K562 (cell line): Measurements from ENCODE around the gene HEATR9. TPM values are rescaled to one million over a fixed set of nuclear protein-coding genes. Genes with fewer than 3 reads are reported as not detected.

ENCODE experiments used
- ARNT ChIP-seq, 2 experiments: fragments of 450-650 bp; IDR thresholded peaks; 2 replicates each; pipeline ENCODE4 v1.6.1; 2016; ENCODE audit warnings: mild to moderate bottlenecking in 1 of 2
- CHD4 ChIP-seq: fragments of 200-600 bp; sonication (generic); IDR thresholded peaks from 3 replicates; pipeline ENCODE4 v1.6.1; 2012; ENCODE audit warnings: low read depth, mild to moderate bottlenecking, mixed read lengths, low read length, inconsistent platforms; ENCODE audit not compliant: insufficient read depth, insufficient replicate concordance, poor library complexity, severe bottlenecking
- CUX1 ChIP-seq: fragments of 200-800 bp; sonication (Bioruptor generic); IDR thresholded peaks from 2 replicates; pipeline ENCODE4 v1.6.1; 2016; ENCODE audit warnings: missing genetic modification characterization, missing compliant biosample characterization
- DIDO1 ChIP-seq: fragments of 450-650 bp; IDR thresholded peaks from 2 replicates; pipeline ENCODE4 v1.6.1; 2016; ENCODE audit warnings: low read depth, missing biosample characterization, missing genetic modification characterization
- GTF2A2 ChIP-seq: IDR thresholded peaks from 2 replicates; pipeline ENCODE4 v1.6.1; 2016; ENCODE audit warnings: mild to moderate bottlenecking, missing genetic modification characterization, missing compliant biosample characterization
- GTF2F1 ChIP-seq: IDR thresholded peaks from 2 replicates; pipeline ENCODE4 v1.6.1; 2011; ENCODE audit warnings: low read depth, low read length, improper control_type of control experiment
- MTA3 ChIP-seq: fragments of 450-650 bp; formaldehyde crosslinking; IDR thresholded peaks from 2 replicates; pipeline ENCODE4 v1.6.1; 2017; ENCODE audit warnings: mild to moderate bottlenecking, borderline replicate concordance
- MXI1 ChIP-seq: IDR thresholded peaks from 2 replicates; pipeline ENCODE4 v1.6.1; 2011; ENCODE audit warnings: low read depth, mild to moderate bottlenecking, improper control_type of control experiment, low read length
- RBBP5 ChIP-seq: fragments of 200-600 bp; sonication (generic); IDR thresholded peaks from 2 replicates; pipeline ENCODE4 v1.6.1; 2012; ENCODE audit warnings: borderline replicate concordance, mild to moderate bottlenecking, low read length, control low read depth, inconsistent platforms; ENCODE audit not compliant: insufficient read depth, poor library complexity, severe bottlenecking
- ZNF146 ChIP-seq: IDR thresholded peaks from one replicate; pipeline ENCODE4 v1.6.1; 2018; ENCODE audit warnings: missing compliant biosample characterization; ENCODE audit not compliant: unreplicated experiment
- ZNF780A ChIP-seq: fragments of 250-450 bp; sonication (Bioruptor Pico); IDR thresholded peaks from 2 replicates; pipeline ENCODE4 v1.5.0; 2021; ENCODE audit warnings: mild to moderate bottlenecking
- polyA plus RNA-seq, 8 experiments: library from polyadenylated mRNA; depleted of rRNA in 4 of 8; stranded (reverse) in 5 of 8; unstranded in 3 of 8; fragments of >200 nt; fragmentation: Nextera tagmentation in 2 of 8; fragmentation: Illumina TruSeq in 1 of 8; extraction: Ambion mirVana in 2 of 8; extraction: Trizol in 1 of 8; gene quantifications; 2 replicates each; pipeline versions ENCODE4 v1.2.1 to v1.2.3, GENCODE V29; 2011 to 2014; ENCODE audit warnings: inconsistent platforms in 1 of 8, missing spikeins in 1 of 8
- total RNA-seq, 7 experiments: library from RNA; depleted of rRNA in 6 of 7; stranded (reverse); fragments of >200 nt in 6 of 7; fragmentation: Illumina TruSeq in 2 of 7; extraction: Trizol in 2 of 7; gene quantifications; 2 replicates each; pipeline versions ENCODE4 v1.2.1 to v1.2.3, GENCODE V29; 2011 to 2021; ENCODE audit warnings: low replicate concordance in 1 of 7
- TF ChIP-seq, protein P1 (sequence below): fragments of 250-450 bp; sonication (Bioruptor Pico); IDR thresholded peaks from 2 replicates; pipeline ENCODE4 v1.5.0; 2021; ENCODE audit warnings: mild to moderate bottlenecking, moderate library complexity
- TF ChIP-seq, protein P2 (sequence below), 2 experiments: fragments of 450-650 bp; IDR thresholded peaks; 2 replicates each; pipeline ENCODE4 v1.6.1; 2016
- TF ChIP-seq, protein P3 (sequence below): fragments of 450-650 bp; IDR thresholded peaks from 2 replicates; pipeline ENCODE4 v1.6.1; 2016; ENCODE audit warnings: missing biosample characterization, missing genetic modification characterization

The HEATR9 gene
- total and polyA plus RNA-seq, 9 of the 15 experiments (the other 6 are each of a cell fraction or from before 2014, with no cell fraction given), result not detected

DNA sequence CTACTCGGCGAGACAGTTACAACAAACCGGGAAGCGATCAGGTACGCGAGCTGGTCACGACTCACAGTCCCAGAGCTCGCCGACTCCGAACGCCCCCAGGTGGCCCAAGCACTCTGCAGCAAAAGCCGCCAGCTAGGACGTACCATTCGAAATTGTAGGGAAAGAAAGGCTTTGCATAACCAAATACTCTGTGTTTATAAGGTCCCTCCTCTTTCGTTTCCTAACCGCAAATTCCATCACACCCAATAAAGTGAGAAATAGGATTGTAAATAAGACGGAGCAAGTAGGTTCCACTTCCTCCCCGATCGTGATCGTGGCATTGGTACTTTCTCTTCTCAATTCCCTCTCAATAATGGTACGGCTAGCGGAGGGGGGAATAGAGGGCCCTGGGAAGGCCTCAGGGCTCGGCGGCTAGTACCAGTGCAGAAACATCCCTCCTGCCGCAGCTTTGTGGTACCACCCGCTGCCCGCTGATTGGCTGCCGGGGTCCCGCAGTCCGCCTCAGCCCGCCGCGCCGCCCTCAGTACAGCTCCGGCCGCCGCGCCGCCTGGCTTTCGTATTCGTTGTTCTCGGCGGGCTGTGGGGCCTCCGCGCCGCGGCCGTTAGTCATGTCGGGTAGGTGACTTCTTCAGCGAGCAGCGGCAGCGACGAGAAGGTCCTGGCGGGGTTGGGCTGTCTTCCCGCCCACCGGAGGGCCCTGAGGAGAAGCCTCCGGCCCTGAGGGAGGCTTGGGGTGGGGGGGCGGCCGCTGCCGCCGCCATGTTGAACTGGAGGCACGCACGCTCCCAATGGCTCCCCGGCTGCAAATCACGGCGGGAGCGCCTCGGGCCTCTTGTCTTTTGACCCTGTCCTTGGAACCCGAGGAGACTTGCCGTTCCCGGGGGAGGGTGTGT, 59.5 kb downstream of the HEATR9 start, which contains the start of gene TAF15 (continued):
- no peak for TF ChIP-seq CUX1 (CRISPR knock-in tag)
- TF ChIP-seq ZNF146, result no peak
- TF ChIP-seq, protein P1, sequence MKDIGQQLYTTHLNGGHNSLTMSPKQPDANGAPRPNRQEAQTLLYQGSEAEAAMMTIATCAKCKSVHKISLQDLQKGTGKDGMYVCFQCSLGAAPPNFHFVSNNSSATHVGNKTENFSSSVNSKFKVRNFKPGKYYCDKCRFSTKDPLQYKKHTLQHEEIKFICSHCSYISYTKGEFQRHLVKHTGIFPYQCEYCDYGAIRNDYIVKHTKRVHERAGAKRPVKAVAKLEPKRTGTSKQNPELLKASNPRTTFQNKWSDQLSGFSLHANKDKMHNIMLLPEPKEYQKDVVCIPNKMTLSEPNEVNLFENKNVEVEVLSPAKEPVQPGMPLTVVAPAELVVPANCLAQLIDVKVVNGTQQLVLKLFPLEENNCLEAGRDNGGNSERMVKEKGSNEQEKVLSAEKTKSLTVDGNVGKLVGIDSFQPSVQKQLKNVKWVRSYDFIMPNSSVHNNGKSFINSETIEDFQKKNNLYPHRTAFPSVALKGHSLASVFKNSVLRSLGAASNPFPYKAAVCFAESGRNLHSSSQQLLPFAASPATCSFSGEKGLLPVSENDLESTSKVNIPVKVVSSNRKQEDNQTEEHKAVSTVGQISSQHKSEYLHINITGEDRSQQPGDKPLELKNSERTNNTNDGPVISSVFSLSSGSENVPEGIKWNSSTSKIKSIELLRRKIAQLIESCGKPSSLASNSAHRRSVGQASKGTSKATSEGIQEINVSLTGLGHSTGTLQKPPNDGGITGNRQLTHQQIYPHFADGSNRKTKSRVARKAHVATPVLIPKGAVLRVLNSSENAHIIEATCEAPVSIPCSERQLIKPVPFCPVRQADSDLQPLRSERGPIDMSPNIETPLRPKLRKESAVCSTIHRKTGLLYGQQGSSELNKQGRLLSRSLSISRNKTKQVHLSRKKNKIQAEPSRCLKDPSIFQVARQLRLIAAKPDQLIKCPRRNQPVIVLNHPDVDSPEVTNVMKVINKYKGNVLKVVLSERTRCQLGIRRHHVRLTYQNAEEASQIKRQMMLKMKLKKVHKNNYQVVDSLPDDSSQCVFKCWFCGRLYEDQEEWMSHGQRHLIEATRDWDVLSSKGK, result no peak
- TF ChIP-seq CHD4, result no peak
- TF ChIP-seq MTA3, result peak; percentile 87
- 0 out of 2 replicates have a peak, but pooled peaks have one; percentile 42 for TF ChIP-seq GTF2A2 (tag)
- TF ChIP-seq, protein P2, sequence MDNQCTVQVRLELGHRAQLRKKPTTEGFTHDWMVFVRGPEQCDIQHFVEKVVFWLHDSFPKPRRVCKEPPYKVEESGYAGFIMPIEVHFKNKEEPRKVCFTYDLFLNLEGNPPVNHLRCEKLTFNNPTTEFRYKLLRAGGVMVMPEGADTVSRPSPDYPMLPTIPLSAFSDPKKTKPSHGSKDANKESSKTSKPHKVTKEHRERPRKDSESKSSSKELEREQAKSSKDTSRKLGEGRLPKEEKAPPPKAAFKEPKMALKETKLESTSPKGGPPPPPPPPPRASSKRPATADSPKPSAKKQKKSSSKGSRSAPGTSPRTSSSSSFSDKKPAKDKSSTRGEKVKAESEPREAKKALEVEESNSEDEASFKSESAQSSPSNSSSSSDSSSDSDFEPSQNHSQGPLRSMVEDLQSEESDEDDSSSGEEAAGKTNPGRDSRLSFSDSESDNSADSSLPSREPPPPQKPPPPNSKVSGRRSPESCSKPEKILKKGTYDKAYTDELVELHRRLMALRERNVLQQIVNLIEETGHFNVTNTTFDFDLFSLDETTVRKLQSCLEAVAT (IDR thresholded peaks at IDR 0.05), result peak in 1 of 2 experiments; percentile 50; a peak in 2 of 4 replicates
- TF ChIP-seq ARNT (IDR thresholded peaks at IDR 0.05), result peak in 1 of 2 experiments; percentile 61; a peak in 1 of 4 replicates
- 0 out of 2 replicates have a peak, but pooled peaks have one; percentile 39 for TF ChIP-seq DIDO1 (tag)
- TF ChIP-seq GTF2F1, result peak; percentile 81
- no peak for TF ChIP-seq ZNF780A (CRISPR knock-in tag)
- no peak for TF ChIP-seq MXI1
- peak; percentile 90 for TF ChIP-seq RBBP5
- TF ChIP-seq, protein P3, sequence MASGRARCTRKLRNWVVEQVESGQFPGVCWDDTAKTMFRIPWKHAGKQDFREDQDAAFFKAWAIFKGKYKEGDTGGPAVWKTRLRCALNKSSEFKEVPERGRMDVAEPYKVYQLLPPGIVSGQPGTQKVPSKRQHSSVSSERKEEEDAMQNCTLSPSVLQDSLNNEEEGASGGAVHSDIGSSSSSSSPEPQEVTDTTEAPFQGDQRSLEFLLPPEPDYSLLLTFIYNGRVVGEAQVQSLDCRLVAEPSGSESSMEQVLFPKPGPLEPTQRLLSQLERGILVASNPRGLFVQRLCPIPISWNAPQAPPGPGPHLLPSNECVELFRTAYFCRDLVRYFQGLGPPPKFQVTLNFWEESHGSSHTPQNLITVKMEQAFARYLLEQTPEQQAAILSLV, result no peak
